Fibroblast of lung (primary cell): ENCODE data around the gene DNAJB6.

Experiments
- EZH2 ChIP-seq: IDR thresholded peaks from 2 replicates; pipeline ENCODE4 v1.5.1; 2012; ENCODE audit warnings: low read length, control low read depth, mild to moderate bottlenecking; ENCODE audit errors: missing control alignments
- TF ChIP-seq, protein P1 (sequence below), 2 donors: IDR thresholded peaks in 1 of 2; conservative IDR thresholded peaks in 1 of 2; 1 replicate in 1 of 2; 2 replicates in 1 of 2; pipeline ENCODE4 v1.5.1; 2011 to 2012; ENCODE audit warnings: low read length in 2 of 2, control low read depth in 1 of 2, inconsistent platforms in 1 of 2, low read depth in 1 of 2, mild to moderate bottlenecking in 1 of 2

DNA sequence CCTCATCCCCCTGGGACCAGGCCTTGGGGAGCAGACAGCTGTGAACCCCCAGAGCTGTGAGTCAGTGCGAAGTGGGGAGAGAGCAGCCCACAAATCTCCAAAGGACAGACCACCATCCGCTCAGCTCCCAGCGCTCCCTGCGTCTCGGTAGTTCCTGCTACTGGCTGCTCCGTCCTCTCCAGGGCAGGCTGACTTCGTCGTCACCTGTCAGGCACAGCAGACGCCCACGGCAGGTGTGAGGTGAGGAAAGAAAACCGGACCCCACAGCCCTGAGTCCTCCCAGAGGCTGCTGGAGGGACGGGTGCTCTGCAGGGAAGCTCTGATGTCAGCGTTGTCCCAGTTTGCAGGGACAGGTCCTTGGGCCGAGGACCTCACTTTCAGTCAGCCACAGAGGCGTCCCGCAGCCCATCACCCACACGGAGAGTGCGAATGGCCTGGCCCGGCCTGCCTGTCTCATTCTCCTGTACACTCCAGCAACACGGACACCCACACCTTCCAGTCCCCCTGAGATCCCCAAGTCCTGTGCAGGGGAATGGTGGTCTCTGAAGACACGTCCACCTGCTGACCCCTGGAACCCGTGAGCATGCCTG is 95.2 kb downstream of the DNAJB6 start:
- TF ChIP-seq, protein P1, sequence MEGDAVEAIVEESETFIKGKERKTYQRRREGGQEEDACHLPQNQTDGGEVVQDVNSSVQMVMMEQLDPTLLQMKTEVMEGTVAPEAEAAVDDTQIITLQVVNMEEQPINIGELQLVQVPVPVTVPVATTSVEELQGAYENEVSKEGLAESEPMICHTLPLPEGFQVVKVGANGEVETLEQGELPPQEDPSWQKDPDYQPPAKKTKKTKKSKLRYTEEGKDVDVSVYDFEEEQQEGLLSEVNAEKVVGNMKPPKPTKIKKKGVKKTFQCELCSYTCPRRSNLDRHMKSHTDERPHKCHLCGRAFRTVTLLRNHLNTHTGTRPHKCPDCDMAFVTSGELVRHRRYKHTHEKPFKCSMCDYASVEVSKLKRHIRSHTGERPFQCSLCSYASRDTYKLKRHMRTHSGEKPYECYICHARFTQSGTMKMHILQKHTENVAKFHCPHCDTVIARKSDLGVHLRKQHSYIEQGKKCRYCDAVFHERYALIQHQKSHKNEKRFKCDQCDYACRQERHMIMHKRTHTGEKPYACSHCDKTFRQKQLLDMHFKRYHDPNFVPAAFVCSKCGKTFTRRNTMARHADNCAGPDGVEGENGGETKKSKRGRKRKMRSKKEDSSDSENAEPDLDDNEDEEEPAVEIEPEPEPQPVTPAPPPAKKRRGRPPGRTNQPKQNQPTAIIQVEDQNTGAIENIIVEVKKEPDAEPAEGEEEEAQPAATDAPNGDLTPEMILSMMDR (conservative IDR thresholded peaks at IDR 0.05 in 1 of 2, IDR thresholded peaks at IDR 0.05 in 1 of 2; ENCODE audit: low read depth in 1 of 2, low read length in 2 of 2) = no peak
- TF ChIP-seq EZH2 = no peak
